ENCODE measurements around the gene TCP1.

DNA sequence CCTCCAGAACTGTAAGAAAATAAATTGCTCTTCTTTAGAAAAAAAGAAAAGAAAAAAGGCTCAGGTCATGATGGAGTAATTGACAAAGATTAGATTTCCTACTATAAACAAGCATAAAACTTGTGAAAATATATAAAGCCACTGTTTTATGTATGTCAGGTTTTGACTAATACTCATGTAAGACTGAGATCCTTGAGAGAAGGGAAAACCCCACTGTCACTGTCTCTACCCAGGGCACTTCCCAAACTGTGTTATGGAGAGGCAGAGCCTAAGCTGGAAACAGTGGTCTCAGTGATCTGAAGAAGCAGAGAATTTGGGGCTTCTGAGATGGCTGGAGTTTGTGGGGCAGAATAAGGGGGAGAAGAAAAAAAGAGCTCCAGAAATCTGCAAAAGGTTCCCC lies 19.9 kb downstream of the TCP1 start:
- TF ChIP-seq POLR2AphosphoS5 (IDR thresholded peaks at IDR 0.05; ENCODE audit: borderline replicate concordance, low read depth, low read length): no peak
- no peak for TF ChIP-seq FOXP2 (optimal IDR thresholded peaks at IDR 0.05; ENCODE audit: control extremely low read depth, extremely low read length, insufficient read depth)
- TF ChIP-seq EZH2 (IDR thresholded peaks at IDR 0.05): no peak
